Measurements from ENCODE around the gene SNX9.
"Not testable (repeated sequence)": the region's sequence is repeated elsewhere in the genome, so short reads cannot be mapped to it uniquely, and the experiment has no call there.

The SNX9 gene

GRCh38 chr6:157790548-157791160 lies 32.4 kb upstream of the SNX9 start:
- no peak for DNase-seq

GRCh38 chr6:157791450-157791849 lies 31.6 kb upstream of the SNX9 start:
- DNase-seq, result no peak
- TF ChIP-seq GATA1 (IDR thresholded peaks at IDR 0.05; ENCODE audit: low read depth, low read length) (no peak), POLR2A (IDR thresholded peaks at IDR 0.05; ENCODE audit: low read length) (no peak)

More at GRCh38 chr6:157790548-157791160, 32.4 kb upstream of the SNX9 start:
- no peak for TF ChIP-seq POLR2A (IDR thresholded peaks at IDR 0.05; ENCODE audit: low read length)
- TF ChIP-seq GATA1 (IDR thresholded peaks at IDR 0.05; ENCODE audit: low read depth, low read length), result no peak

DNA sequence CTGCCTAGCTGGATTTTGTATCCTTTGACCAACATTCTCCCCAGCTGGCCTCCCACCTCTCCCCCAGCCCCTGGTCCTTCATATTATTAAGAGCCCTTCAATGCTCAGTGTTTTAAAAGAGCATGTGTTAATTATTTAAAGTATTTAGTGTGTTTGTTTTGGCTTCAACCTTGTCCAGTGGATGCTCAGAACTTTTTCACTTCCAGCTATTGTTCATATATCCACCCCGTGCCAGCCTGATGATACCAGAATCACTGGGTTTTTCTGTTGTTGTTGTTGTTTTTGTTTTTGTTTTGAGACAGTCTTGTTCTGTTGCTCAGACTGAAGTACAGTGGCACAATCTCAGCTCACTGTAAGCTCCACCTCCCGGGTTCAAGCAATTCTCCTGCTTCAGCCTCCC lies 30.4 kb upstream of the SNX9 start:
- DNase-seq, result no peak

DNA sequence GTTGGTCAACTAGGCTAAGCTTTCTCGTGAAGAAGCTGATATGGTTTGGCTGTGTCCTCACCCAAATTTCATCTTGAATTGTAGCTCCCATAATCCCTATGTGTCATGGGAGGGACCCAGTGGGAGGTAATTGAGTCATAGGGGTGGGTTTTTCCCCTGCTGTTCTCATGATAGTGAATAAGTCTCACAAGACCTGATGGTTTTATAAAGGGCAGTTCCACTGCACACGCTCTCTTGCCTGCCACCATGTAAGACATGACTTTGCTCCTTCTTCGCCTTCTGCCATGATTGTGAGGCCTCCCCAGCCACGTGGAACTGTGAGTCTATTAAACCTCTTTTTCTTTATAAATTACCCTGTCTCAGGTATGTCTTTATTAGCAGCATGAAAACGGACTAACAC lies 29.0 kb upstream of the SNX9 start:
- not testable (repeated sequence) for DNase-seq

More for the DNA sequence above, 30.4 kb upstream of the SNX9 start:
- TF ChIP-seq GATA1 (IDR thresholded peaks at IDR 0.05; ENCODE audit: low read depth, low read length), result no peak
- no peak for TF ChIP-seq POLR2A (IDR thresholded peaks at IDR 0.05; ENCODE audit: low read length)

- no peak for DNase-seq
Measured at GRCh38 chr6:157795841-157796240, 27.2 kb upstream of the SNX9 start.

DNA sequence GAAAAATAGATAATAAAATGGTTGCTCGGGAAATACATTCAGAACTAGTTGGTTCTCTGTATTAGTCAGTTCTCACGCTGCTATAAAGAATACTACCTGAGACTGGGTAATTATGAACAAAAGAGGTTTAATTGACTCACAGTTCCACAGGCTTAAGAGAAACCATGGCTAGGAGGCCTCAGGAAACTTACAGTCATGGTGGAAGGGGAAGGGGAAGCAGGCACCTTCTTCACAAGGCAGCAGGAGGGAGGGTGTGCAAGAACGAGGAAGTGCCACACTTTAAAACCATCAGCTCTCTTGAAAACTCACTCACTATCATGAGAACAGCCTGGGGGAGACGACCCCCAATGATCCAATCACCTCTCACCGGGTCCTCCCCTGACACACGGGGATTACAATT lies 24.2 kb upstream of the SNX9 start:
- no peak for TF ChIP-seq POLR2A (IDR thresholded peaks at IDR 0.05; ENCODE audit: low read length)
- TF ChIP-seq GATA1 (IDR thresholded peaks at IDR 0.05; ENCODE audit: low read depth, low read length), result no peak
- no peak for DNase-seq

More at GRCh38 chr6:157795841-157796240, 27.2 kb upstream of the SNX9 start:
- TF ChIP-seq GATA1 (IDR thresholded peaks at IDR 0.05; ENCODE audit: low read depth, low read length) (no peak), POLR2A (IDR thresholded peaks at IDR 0.05; ENCODE audit: low read length) (no peak)

DNA sequence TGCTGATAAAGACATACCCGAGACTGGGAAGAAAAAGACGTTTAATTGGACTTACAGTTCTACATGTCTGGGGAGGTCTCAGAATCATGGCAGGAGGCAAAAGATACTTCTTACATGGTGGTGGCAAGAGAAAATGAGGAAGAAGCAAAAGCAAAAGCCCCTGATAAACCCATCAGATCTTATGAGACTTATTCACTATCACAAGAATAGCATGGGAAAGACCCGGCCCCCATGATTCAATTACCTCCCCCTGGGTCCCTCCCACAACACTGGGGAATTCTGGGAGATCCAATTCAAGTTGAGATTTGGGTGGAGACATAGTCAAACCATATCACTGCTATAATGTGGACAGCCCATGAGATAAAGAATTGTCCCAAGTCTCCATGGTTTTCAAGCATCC lies 23.5 kb upstream of the SNX9 start:
- not testable (repeated sequence) for DNase-seq

- DNase-seq, result peak in 1 of 2 experiments; percentile 16
- TF ChIP-seq GATA1 (IDR thresholded peaks at IDR 0.05; ENCODE audit: low read depth, low read length) (no peak), POLR2A (IDR thresholded peaks at IDR 0.05; ENCODE audit: low read length) (no peak)
Measured at GRCh38 chr6:157800420-157801237, 22.4 kb upstream of the SNX9 start.

DNA sequence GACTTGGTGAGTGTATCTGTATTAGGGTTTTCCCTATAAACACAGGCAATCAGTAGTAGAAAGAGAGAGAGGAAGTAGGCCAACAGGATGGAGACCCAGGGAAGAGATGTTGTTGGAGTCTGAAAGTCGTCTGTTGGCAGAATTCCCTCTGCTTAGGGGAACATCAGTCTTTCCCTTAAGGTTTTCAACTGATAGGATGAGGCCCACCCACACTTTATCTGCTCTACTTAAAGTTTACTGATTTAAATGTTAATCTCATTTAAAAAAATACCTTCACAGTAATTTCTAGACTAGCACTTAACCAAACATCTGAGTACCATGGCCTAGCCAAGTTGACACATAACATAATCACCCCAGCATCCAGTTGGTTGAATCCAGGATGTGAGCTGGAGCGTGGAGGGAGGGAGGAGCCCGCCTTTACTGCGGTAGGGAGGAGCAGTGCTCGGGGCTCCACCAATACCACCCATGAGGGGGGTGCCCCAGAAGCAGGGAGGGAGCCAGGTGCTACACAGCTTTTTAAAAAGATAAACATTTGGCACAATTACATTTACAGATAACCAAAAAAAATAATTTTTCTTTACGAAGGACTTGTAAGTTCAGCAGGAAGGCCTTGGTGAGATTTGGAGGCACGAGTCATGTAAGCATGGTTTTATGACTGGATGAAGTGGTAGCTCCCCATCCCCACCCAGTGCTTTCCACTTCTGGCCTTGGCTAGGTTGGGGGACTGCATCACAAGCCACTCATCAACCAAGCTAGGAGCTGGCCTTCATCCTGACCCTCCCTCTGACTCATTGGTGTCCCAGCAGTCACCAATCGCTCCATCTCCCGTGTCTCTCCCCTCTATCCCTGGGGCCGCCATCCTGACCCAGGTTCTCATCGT lies 18.4 kb upstream of the SNX9 start:
- no peak for DNase-seq
- TF ChIP-seq GATA1 (IDR thresholded peaks at IDR 0.05; ENCODE audit: low read depth, low read length), result no peak
- TF ChIP-seq POLR2A (IDR thresholded peaks at IDR 0.05; ENCODE audit: low read length), result no peak

DNA sequence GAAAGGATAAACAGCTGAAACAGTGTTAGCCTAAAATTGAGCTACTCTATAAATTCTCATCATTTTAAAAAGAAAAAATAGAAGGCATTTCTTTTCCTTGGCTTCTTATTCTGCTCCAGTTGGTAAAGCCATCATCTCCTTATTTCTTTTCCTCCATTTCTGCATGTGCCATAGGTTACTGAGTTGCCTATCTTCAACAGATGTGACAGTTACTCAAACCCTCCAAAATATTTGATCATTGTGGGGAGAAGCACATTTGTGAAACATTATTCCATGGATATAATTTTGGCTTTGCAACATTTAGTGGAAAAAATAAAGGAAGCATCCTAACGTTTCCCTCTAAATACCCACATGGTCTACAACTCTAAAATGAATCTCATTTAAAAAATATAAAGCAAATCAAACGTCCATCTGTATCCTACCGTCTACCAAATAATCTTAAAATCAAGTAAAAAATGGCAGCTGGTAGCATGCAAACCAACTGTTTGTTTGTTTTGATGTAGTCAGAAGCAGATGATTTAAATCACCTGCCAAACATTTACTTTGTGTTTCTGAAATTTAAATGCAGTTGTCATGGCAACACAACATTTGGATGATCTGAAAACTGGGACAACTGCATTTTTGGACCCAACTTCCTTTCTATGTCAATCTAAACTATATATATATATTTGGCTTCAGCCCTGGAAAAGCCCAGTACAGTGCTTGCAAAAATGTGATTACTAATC lies 16.8 kb upstream of the SNX9 start:
- no peak for TF ChIP-seq GATA1 (IDR thresholded peaks at IDR 0.05; ENCODE audit: low read depth, low read length)
- TF ChIP-seq POLR2A (IDR thresholded peaks at IDR 0.05; ENCODE audit: low read length), result no peak
- DNase-seq, result no peak

- TF ChIP-seq POLR2A (IDR thresholded peaks at IDR 0.05; ENCODE audit: low read length) (no peak), GATA1 (IDR thresholded peaks at IDR 0.05; ENCODE audit: low read depth, low read length) (no peak)
- no peak for DNase-seq
Measured at GRCh38 chr6:157806856-157807215, 16.2 kb upstream of the SNX9 start.

DNA sequence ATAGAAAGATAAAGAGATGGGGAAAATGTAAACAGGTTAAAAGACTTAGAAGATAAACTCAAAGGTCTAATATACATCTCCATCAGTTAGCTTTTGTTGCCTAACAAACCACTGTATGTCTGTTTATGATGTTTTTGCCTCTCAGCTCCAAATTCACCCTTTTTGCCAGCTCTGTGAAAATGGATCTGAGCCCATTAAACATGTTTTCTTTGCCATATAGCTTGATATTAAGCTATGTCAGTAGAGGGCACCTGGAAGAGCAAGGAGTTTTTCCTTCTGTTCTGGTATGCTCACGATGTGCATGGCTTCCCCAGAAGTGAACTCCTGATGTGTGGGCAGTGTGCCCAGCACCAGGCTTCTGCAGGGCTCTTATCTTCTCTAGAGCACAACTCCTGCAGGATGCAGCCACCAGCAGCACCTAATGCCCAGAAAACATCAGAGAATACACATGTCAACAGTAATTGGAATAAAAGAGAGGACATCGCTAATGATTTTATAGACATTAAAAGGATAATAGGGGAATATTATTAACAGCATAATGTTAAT lies 14.6 kb upstream of the SNX9 start:
- TF ChIP-seq POLR2A (IDR thresholded peaks at IDR 0.05; ENCODE audit: low read length), result no peak
- TF ChIP-seq GATA1 (IDR thresholded peaks at IDR 0.05; ENCODE audit: low read depth, low read length), result no peak
- peak in 1 of 2 experiments; percentile 50 for DNase-seq

DNA sequence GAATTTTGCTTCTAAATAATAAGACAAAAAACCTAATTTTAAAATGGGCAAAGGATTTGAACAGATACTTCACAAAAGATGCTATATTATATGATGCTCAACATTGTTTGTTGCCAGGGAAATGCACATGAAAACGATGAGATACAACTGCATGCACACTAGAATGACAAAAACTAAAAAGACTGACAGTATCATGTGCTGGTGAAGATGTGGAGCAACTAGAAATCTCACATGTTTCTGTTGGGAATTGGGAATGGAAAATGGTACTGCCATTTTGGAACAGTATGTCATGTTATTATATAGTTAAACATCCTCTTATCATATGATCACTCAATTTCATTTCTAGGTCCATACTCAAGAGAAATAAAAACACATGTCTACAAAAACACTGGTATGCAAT lies 13.4 kb upstream of the SNX9 start:
- TF ChIP-seq POLR2A (IDR thresholded peaks at IDR 0.05; ENCODE audit: low read length), result no peak
- no peak for TF ChIP-seq GATA1 (IDR thresholded peaks at IDR 0.05; ENCODE audit: low read depth, low read length)
- DNase-seq, result no peak

DNA sequence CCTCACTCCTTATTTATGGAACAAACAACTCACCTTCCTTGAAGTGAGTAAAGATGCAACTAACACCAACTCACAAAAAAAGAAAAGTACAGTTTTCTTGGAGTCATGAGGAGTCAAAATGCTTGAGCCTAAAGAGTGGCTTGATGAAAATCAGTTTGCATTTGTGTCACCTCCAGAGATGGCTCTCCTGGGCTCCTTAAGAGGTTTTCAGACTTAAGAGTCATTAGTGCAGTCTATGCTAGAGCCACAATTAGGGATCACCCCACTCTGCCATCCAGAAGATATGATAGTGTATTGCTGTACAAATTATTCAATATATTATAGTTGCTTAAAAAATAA lies 11.9 kb upstream of the SNX9 start:
- DNase-seq, result peak in 1 of 2 experiments; percentile 71
- TF ChIP-seq POLR2A (IDR thresholded peaks at IDR 0.05; ENCODE audit: low read length) (no peak), GATA1 (IDR thresholded peaks at IDR 0.05; ENCODE audit: low read depth, low read length) (no peak)
